ENCODE data around the gene LPGAT1. TPM values are rescaled to one million over a fixed set of nuclear protein-coding genes. Genes with fewer than 3 reads are reported as not detected.

LPGAT1 gene
- total RNA-seq, 1 experiment from 2014 or later = 50.6 TPM

Other genes starting within 250 kb of the LPGAT1 start
- 50.2 TPM for gene NEK2, start 155.1 kb downstream of the LPGAT1 start, total RNA-seq (2021; ENCODE audit: unreplicated experiment)
- gene INTS7, start 204.8 kb upstream of the LPGAT1 start, total RNA-seq (2021; ENCODE audit: unreplicated experiment) = 21.7 TPM
- gene DTL, start 205.0 kb upstream of the LPGAT1 start, total RNA-seq (2021; ENCODE audit: unreplicated experiment) = 41.0 TPM

All from HCT116 (cell line).